GM12872 (cell line): ENCODE measurements around the gene GLI3.

Source experiments
- CTCF ChIP-seq: IDR thresholded peaks from 3 replicates; pipeline ENCODE4 v1.5.1; 2011; ENCODE audit warnings: low read depth, mild to moderate bottlenecking, low read length, moderate library complexity; ENCODE audit not compliant: insufficient read depth

The GLI3 gene

GRCh38 chr7:41930538-41931262, 306.3 kb downstream of the GLI3 start:
- TF ChIP-seq CTCF, result no peak

DNA sequence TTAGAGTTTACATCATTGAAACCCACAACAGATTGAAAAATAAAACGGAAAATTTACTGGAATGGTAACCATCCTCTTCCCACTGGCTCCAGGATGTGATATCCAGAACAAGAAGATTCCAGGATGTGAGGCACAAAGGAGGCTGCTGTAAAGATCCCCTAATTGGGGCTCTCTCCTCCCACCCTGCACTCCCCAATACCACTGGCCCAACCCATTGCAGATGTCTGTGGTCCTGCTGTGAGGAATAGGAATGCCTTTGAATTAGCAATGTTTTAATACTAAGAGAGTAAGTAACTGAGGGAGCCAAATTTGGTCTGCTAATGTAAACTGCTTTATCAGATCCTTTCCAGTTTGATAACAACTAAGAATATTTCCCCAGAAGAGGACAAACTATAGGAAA, 308.2 kb downstream of the GLI3 start:
- TF ChIP-seq CTCF, result no peak

DNA sequence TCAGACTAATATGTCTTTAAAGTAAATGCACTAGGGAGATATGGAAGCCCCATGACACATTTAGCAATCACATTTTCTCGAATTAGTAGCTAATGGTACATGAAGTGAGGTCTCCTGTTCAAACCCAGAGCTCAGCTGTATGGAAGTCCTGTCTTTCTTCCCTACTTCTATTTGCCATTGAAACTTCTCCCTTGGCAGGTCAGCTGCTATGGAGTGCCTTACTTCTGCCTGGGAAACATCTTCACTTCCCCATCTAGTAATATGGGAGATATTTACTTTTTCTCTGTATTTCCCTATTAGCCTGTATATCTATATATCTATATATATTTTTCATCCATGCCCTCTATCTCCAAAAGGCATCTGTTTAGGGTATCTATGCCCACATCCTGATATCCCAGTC, 308.8 kb downstream of the GLI3 start:
- no peak for TF ChIP-seq CTCF

DNA sequence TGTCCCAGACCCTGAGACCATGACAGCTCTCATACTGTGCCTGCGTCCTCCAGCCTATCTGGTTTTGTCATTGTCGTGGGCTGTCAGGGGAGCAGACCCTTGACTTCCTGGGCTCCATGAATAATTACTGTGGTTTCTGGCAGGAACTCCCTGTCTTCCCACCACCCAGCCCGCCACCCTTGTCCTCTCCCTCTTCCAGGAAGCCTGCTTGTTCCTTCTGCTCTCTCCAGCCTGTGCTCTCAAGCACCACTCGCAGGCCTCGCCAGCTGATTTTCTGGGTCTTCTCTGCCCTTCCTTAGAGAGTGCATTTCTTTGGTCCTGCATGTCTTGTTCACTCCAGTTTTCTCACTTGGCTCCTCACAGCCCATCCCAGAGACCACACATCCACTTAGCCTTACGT, 309.6 kb downstream of the GLI3 start:
- no peak for TF ChIP-seq CTCF

- TF ChIP-seq CTCF, result no peak
These were observed 311.1 kb downstream of the GLI3 start for GRCh38 chr7:41925946-41926345.

DNA sequence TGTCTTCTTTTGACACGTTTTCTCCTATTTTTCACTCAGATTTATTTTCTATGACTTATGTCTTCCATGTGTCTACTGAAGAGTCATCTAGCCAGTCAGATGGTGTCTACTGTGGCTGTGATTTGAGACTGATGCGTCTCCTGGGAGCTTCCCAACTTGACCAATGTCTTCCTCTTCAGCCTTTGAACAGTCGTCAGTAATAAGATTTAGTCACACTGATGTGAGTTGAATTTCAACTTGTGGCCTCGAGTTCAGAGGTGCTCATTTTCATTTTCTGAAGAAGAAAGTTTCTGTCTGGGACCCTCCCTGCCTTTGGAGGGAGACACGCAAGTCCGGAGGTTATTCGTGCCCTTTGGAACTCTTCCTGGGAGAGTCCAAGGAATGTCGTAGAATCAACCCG, 312.2 kb downstream of the GLI3 start:
- TF ChIP-seq CTCF, result no peak

- no peak for TF ChIP-seq CTCF
These were observed 314.6 kb downstream of the GLI3 start for GRCh38 chr7:41922373-41922772.
